GM23248 (cell line): ENCODE measurements around the gene MYZAP.

Source experiments
- EZH2 ChIP-seq: fragments of 200-600 bp; sonication (generic); IDR thresholded peaks from 2 replicates; pipeline ENCODE4 v1.6.1; 2018; ENCODE audit warnings: antibody characterized with exemption, mild to moderate bottlenecking; ENCODE audit not compliant: insufficient read depth, poor library complexity, severe bottlenecking
- EZH2phosphoT487 ChIP-seq: fragments of 200-600 bp; sonication (generic); IDR thresholded peaks from 2 replicates; pipeline ENCODE4 v1.6.1; 2018; ENCODE audit warnings: antibody characterized with exemption, moderate library complexity, mild to moderate bottlenecking, low read depth; ENCODE audit not compliant: insufficient read depth

- TF ChIP-seq EZH2phosphoT487, result no peak
- no peak for TF ChIP-seq EZH2
Measured at GRCh38 chr15:57639306-57639705, 47.6 kb downstream of the MYZAP start.
